A673 (cell line): ENCODE data around the gene MTREX. TPM values are rescaled to one million over a fixed set of nuclear protein-coding genes. Genes with fewer than 3 reads are reported as not detected.

Experiments used
- BruUV-seq: library from RNA; stranded (reverse); fragments of 400-500 nt; replicated peaks from 2 replicates; lab custom pipeline; 2021; lab: Mats Ljungman, UMichigan
- CTCF ChIA-PET: fragments of 300-600 bp; sonication (Branson Sonifier 250); formaldehyde crosslinking; loops from one replicate; lab custom pipeline; 2022; ENCODE audit warnings: antibody characterized with exemption; lab: Charles Lee
- POLR2A ChIA-PET: fragments of 300-600 bp; sonication (Branson Sonifier 250); formaldehyde crosslinking; loops from one replicate; lab custom pipeline; 2022; ENCODE audit warnings: antibody characterized with exemption; ENCODE audit not compliant: low non-redundant PET; lab: Charles Lee
- DNase-seq: peaks from one replicate; pipeline ENCODE4 v3.0.0-alpha.2; 2015; ENCODE audit warnings: low spot score
- H3K27ac ChIP-seq: fragments of 200-600 bp; sonication (generic); 2 replicates; pipeline ENCODE4 v1.5.1; 2016; ENCODE audit warnings: mixed run types, low read depth, mild to moderate bottlenecking, mixed read lengths, antibody characterized with exemption, low read length; ENCODE audit not compliant: poor library complexity, severe bottlenecking
- H3K27me3 ChIP-seq: fragments of 200-600 bp; sonication (generic); replicated peaks from 2 replicates; pipeline ENCODE4 v1.6.1; 2017; ENCODE audit warnings: mixed run types, low read depth, mild to moderate bottlenecking, mixed read lengths, antibody characterized with exemption, low read length; ENCODE audit not compliant: insufficient read depth, poor library complexity
- H3K36me3 ChIP-seq: fragments of 200-600 bp; sonication (generic); 2 replicates; pipeline ENCODE4 v1.6.1; 2016; ENCODE audit warnings: mixed run types, mild to moderate bottlenecking, mixed read lengths, antibody characterized with exemption, low read length; ENCODE audit not compliant: insufficient read depth, poor library complexity, severe bottlenecking
- H3K4me1 ChIP-seq: fragments of 200-600 bp; sonication (generic); 2 replicates; pipeline ENCODE4 v1.6.1; 2017; ENCODE audit warnings: mixed run types, mild to moderate bottlenecking, mixed read lengths, antibody characterized with exemption, low read length; ENCODE audit not compliant: insufficient read depth, poor library complexity, severe bottlenecking
- H3K4me3 ChIP-seq: fragments of 200-600 bp; sonication (generic); 2 replicates; pipeline ENCODE4 v1.5.1; 2016; ENCODE audit warnings: low read depth, mixed run types, mild to moderate bottlenecking, mixed read lengths, low read length; ENCODE audit not compliant: poor library complexity, severe bottlenecking
- H3K9me3 ChIP-seq: fragments of 200-600 bp; sonication (generic); 2 replicates; pipeline ENCODE4 v1.6.1; 2016; ENCODE audit warnings: mixed run types, low read depth, mild to moderate bottlenecking, mixed read lengths, antibody characterized with exemption, low read length; ENCODE audit not compliant: poor library complexity, severe bottlenecking
- CTCF ChIP-seq: fragments of 300-800, 200-600 bp; sonication (generic); conservative IDR thresholded peaks from 2 replicates; pipeline ENCODE4 v1.5.1; 2017; ENCODE audit warnings: low read depth, mild to moderate bottlenecking, antibody characterized with exemption, low read length, moderate library complexity, mixed read lengths
- EZH2 ChIP-seq: fragments of 200-600 bp; sonication (generic); IDR thresholded peaks from 2 replicates; pipeline ENCODE4 v1.6.1; 2017; ENCODE audit warnings: borderline replicate concordance, low read depth, mild to moderate bottlenecking, mixed read lengths, antibody characterized with exemption, low read length; ENCODE audit not compliant: poor library complexity, severe bottlenecking
- intact Hi-C: fragments of 100-400 bp; cut with micrococcal nuclease; formaldehyde crosslinking; loops from one replicate; pipeline ENCODE4 v1.10.0; 2022; ENCODE audit not compliant: unreplicated experiment
- total RNA-seq: library from RNA; stranded (reverse); gene quantifications from 2 replicates; pipeline ENCODE4 v1.2.3, GENCODE V29; 2021

Gene MTREX
- total RNA-seq, 1 experiment from 2014 or later, result 135 TPM

GRCh38 chr5:55290991-55291390 is 16.8 kb upstream of the MTREX start:
- ChIA-PET CTCF (no interaction called here), POLR2A (no interaction called here)
- H3K4me1 ChIP-seq, result no peaks in the 10 kb centered on the region
- H3K27ac ChIP-seq, result no peak overlapping the region
- peaks cover 75% of the 10 kb centered on the region for H3K36me3 ChIP-seq
- no peak for TF ChIP-seq CTCF
- TF ChIP-seq EZH2, result no peak
- no peak overlapping the region for H3K4me3 ChIP-seq
- no TSS peak for BruUV-seq
- intact Hi-C loops, result no loop called here
- peaks cover 10% of the 10 kb centered on the region for H3K9me3 ChIP-seq
- no peak for DNase-seq
- no peaks in the 10 kb centered on the region for H3K27me3 ChIP-seq

- peaks cover 62% of the 10 kb centered on the region for H3K36me3 ChIP-seq
- BruUV-seq, result no TSS peak
- TF ChIP-seq EZH2, result no peak
- no peak for TF ChIP-seq CTCF
These were observed 12.9 kb upstream of the MTREX start for GRCh38 chr5:55294935-55295334.

GRCh38 chr5:55300890-55301289 is 6.9 kb upstream of the MTREX start:
- no peak for DNase-seq
- Histone ChIP-seq H3K4me3 (no peak overlapping the region), H3K27me3 (no peaks in the 10 kb centered on the region), H3K36me3 (peaks cover 19% of the 10 kb centered on the region), H3K27ac (no peak overlapping the region), H3K4me1 (no peaks in the 10 kb centered on the region), H3K9me3 (peaks cover under 1% of the 10 kb centered on the region)
- TF ChIP-seq CTCF (no peak), EZH2 (no peak)
- intact Hi-C loops, result no loop called here
- ChIA-PET POLR2A (no interaction called here), CTCF (no interaction called here)
- BruUV-seq, result no TSS peak

More at GRCh38 chr5:55294935-55295334, 12.9 kb upstream of the MTREX start:
- Histone ChIP-seq H3K9me3 (peaks cover 10% of the 10 kb centered on the region), H3K27ac (no peak overlapping the region), H3K4me1 (no peaks in the 10 kb centered on the region), H3K27me3 (no peaks in the 10 kb centered on the region), H3K4me3 (no peak overlapping the region)
- ChIA-PET CTCF (no interaction called here), POLR2A (no interaction called here)
- no peak for DNase-seq
- intact Hi-C loops, result no loop called here
